Measurements from ENCODE around the gene SLAMF8.

Gene SLAMF8

GRCh38 chr1:159799446-159799985 lies 27.2 kb upstream of the SLAMF8 start:
- TF ChIP-seq CTCF (IDR thresholded peaks at IDR 0.05; ENCODE audit: borderline replicate concordance, insufficient read depth, low read depth, low read length): no peak
- no peak overlapping the region for H3K4me3 ChIP-seq (ENCODE audit: low read depth, low read length)

GRCh38 chr1:159800177-159800930 lies 26.3 kb upstream of the SLAMF8 start:
- H3K4me3 ChIP-seq (ENCODE audit: low read depth, low read length): no peak overlapping the region
- no peak for TF ChIP-seq CTCF (IDR thresholded peaks at IDR 0.05; ENCODE audit: borderline replicate concordance, insufficient read depth, low read depth, low read length)

GRCh38 chr1:159802111-159802510 lies 24.6 kb upstream of the SLAMF8 start, which contains the start of gene FCRL6:
TSS of gene FCRL6 (plus strand) at chr1:159802360. CDS start at chr1:159802425, 65 bp downstream.
- TF ChIP-seq CTCF (IDR thresholded peaks at IDR 0.05; ENCODE audit: borderline replicate concordance, insufficient read depth, low read depth, low read length): no peak
- no peak within 1 kb of the TSS for H3K4me3 ChIP-seq (ENCODE audit: low read depth, low read length)

- H3K4me3 ChIP-seq (ENCODE audit: low read depth, low read length): no peak overlapping the region
- 0 out of 2 replicates have a peak, but pooled peaks have one; percentile 9 for TF ChIP-seq CTCF (IDR thresholded peaks at IDR 0.05; ENCODE audit: borderline replicate concordance, insufficient read depth, low read depth, low read length)
Measured at GRCh38 chr1:159803956-159804689, 22.6 kb upstream of the SLAMF8 start.

- no peak for TF ChIP-seq CTCF (IDR thresholded peaks at IDR 0.05; ENCODE audit: borderline replicate concordance, insufficient read depth, low read depth, low read length)
- no peak overlapping the region for H3K4me3 ChIP-seq (ENCODE audit: low read depth, low read length)
Measured at GRCh38 chr1:159804924-159805323, 21.7 kb upstream of the SLAMF8 start.

- H3K4me3 ChIP-seq (ENCODE audit: low read depth, low read length): no peak overlapping the region
- no peak for TF ChIP-seq CTCF (IDR thresholded peaks at IDR 0.05; ENCODE audit: borderline replicate concordance, insufficient read depth, low read depth, low read length)
Measured at GRCh38 chr1:159815926-159816325, 10.7 kb upstream of the SLAMF8 start.
